HepG2 (cell line): Measurements from ENCODE around the gene LDLRAP1. TPM values are rescaled to one million over a fixed set of nuclear protein-coding genes. Genes with fewer than 3 reads are reported as not detected.

ENCODE experiments used
- ATAC-seq: fragments of 200-7000 bp; cut with Tn5 transposase; 3 replicates; pipeline ENCODE4 v1.9.1; 2020; ENCODE audit warnings: mild to moderate bottlenecking, moderate library complexity
- BruUV-seq: library from RNA; stranded (reverse); fragments of 400-500 nt; replicated peaks from 2 replicates; lab custom pipeline; 2021; lab: Mats Ljungman, UMichigan
- CTCF ChIA-PET: fragments of 300-600 bp; formaldehyde crosslinking; extraction: SDS; loops from one replicate; lab custom pipeline; 2021; ENCODE audit warnings: low total read pairs, inconsistent platforms, low intra/inter-chr PET ratio; lab: Yijun Ruan, JAX
- POLR2A ChIA-PET: fragments of 350-600 bp; sonication (Branson Sonifier 250); formaldehyde crosslinking; loops from one replicate; lab custom pipeline; 2020; ENCODE audit warnings: antibody characterized with exemption, inconsistent platforms; lab: Yijun Ruan, JAX
- DNase-seq: peaks from one replicate; pipeline ENCODE4 v3.0.0-alpha.2; 2015; ENCODE audit warnings: low spot score
- FAIRE-seq: peaks from 3 replicates; lab custom pipeline; 2011; peaks lifted over from hg19 to GRCh38; lab: Jason Lieb, UNC
- H2AFZ ChIP-seq: one replicate; pipeline ENCODE4 v1.6.1; 2011; ENCODE audit warnings: low read length, inconsistent platforms
- H3K27ac ChIP-seq: fragments of 300-600 bp; 3 replicates; pipeline ENCODE4 v1.8.0; 2011; ENCODE audit warnings: mixed run types, mild to moderate bottlenecking, mixed read lengths, low read length, inconsistent platforms; ENCODE audit not compliant: insufficient read depth; ENCODE audit errors: extremely low read length
- H3K27me3 ChIP-seq, 2 experiments: fragments of 200-600 bp in 1 of 2; 2 replicates in 1 of 2; 3 replicates in 1 of 2; pipeline versions ENCODE4 v1.6.0 to v1.8.0; 2011; ENCODE audit warnings: low read length in 2 of 2, mild to moderate bottlenecking in 2 of 2, moderate library complexity in 2 of 2, inconsistent platforms in 1 of 2; ENCODE audit not compliant: insufficient read depth in 2 of 2, control insufficient read depth in 1 of 2
- H3K36me3 ChIP-seq, 2 experiments: fragments of 200-600 bp in 1 of 2; replicated peaks in 1 of 2; 2 replicates in 1 of 2; 3 replicates in 1 of 2; pipeline versions ENCODE4 v1.5.1 to v1.8.0; 2011; ENCODE audit warnings: low read length in 2 of 2, inconsistent platforms in 1 of 2; ENCODE audit not compliant: insufficient read depth in 2 of 2, control insufficient read depth in 1 of 2
- H3K4me1 ChIP-seq: 2 replicates; pipeline ENCODE4 v1.5.1; 2012; ENCODE audit warnings: low read length, inconsistent platforms; ENCODE audit not compliant: insufficient read depth
- H3K4me2 ChIP-seq: 2 replicates; pipeline ENCODE4 v1.6.0; 2011; ENCODE audit warnings: low read depth, low read length, inconsistent platforms
- H3K4me3 ChIP-seq, 3 experiments: fragments of 200-600 bp in 1 of 3; sonication (generic), shearing (Covaris generic) in 1 of 3; replicated peaks in 1 of 3; 2 replicates each; pipeline ENCODE4 v1.5.1; 2011 to 2016; ENCODE audit warnings: low read length in 3 of 3, inconsistent platforms in 2 of 3, low read depth in 2 of 3, mild to moderate bottlenecking in 2 of 3, control low read depth in 1 of 3, mixed read lengths in 1 of 3; ENCODE audit not compliant: insufficient read depth in 1 of 3
- H3K79me2 ChIP-seq: one replicate; pipeline ENCODE4 v1.6.1; 2011; ENCODE audit warnings: low read length, inconsistent platforms; ENCODE audit not compliant: insufficient read depth
- H3K9ac ChIP-seq: 2 replicates; pipeline ENCODE4 v1.6.0; 2011; ENCODE audit warnings: mild to moderate bottlenecking, low read depth, low read length, inconsistent platforms; ENCODE audit not compliant: insufficient read depth
- H3K9me3 ChIP-seq: 2 replicates; pipeline ENCODE4 v1.5.1; 2012; ENCODE audit warnings: mild to moderate bottlenecking, low read length
- H4K20me1 ChIP-seq: 2 replicates; pipeline ENCODE4 v1.6.0; 2011; ENCODE audit warnings: inconsistent platforms, mild to moderate bottlenecking, low read length, moderate library complexity; ENCODE audit not compliant: insufficient read depth
- CREM ChIP-seq, 2 experiments: sonication (generic) in 1 of 2; formaldehyde crosslinking in 1 of 2; IDR thresholded peaks; 2 replicates each; pipeline versions ENCODE4 v1.4.0 to v1.6.1; 2016 to 2020; ENCODE audit warnings: antibody characterized with exemption in 1 of 2, mild to moderate bottlenecking in 1 of 2, missing genetic modification reagents in 1 of 2
- KDM4B ChIP-seq: sonication (generic); formaldehyde crosslinking; IDR thresholded peaks from 2 replicates; pipeline ENCODE4 v1.4.0; 2020; ENCODE audit warnings: missing genetic modification reagents
- RFX3 ChIP-seq: IDR thresholded peaks from 2 replicates; pipeline ENCODE4 v1.6.1; 2016; ENCODE audit warnings: missing biosample characterization, missing genetic modification reagents
- ZKSCAN8 ChIP-seq: IDR thresholded peaks from 2 replicates; pipeline ENCODE4 v1.6.1; 2016; ENCODE audit warnings: borderline replicate concordance, missing genetic modification reagents, missing compliant biosample characterization
- ZNF12 ChIP-seq: sonication (generic); formaldehyde crosslinking; IDR thresholded peaks from 2 replicates; pipeline ENCODE4 v1.5.0; 2020; ENCODE audit warnings: missing genetic modification reagents
- ZNF275 ChIP-seq: sonication (generic); formaldehyde crosslinking; IDR thresholded peaks from 2 replicates; pipeline ENCODE4 v1.8.0; 2022; ENCODE audit warnings: missing genetic modification reagents, mild to moderate bottlenecking, inconsistent platforms, borderline replicate concordance
- ZNF546 ChIP-seq: sonication (generic); formaldehyde crosslinking; conservative IDR thresholded peaks from 2 replicates; pipeline ENCODE4 v1.8.1; 2023; ENCODE audit warnings: mild to moderate bottlenecking, missing genetic modification reagents
- ZNF792 ChIP-seq: IDR thresholded peaks from 2 replicates; pipeline ENCODE4 v1.6.1; 2016
- ZNF850 ChIP-seq: sonication (generic); formaldehyde crosslinking; conservative IDR thresholded peaks from 2 replicates; pipeline ENCODE4 v1.9.0; 2021; ENCODE audit warnings: mild to moderate bottlenecking, missing genetic modification reagents
- WGBS: methylation state at CpG from one replicate; pipeline ENCODE4 v1.1.6; 2017; ENCODE audit warnings: low lambda C conversion rate; 5-methylcytosine and 5-hydroxymethylcytosine counted together
- in situ Hi-C: cut with HindIII; loops from 2 replicates; pipeline ENCODE4 v1.10.0; 2017; ENCODE audit warnings: low pct_unique_long_range_greater_than_20kb; ENCODE audit not compliant: extremely low pct_ligation_motif_present
- intact Hi-C: fragments of 100-400 bp; cut with micrococcal nuclease; formaldehyde crosslinking; loops from one replicate; pipeline ENCODE4 v1.10.0; 2022; ENCODE audit not compliant: unreplicated experiment
- polyA plus RNA-seq, 8 experiments: library from polyadenylated mRNA; depleted of rRNA in 3 of 8; stranded (reverse) in 7 of 8; unstranded in 1 of 8; fragments of >200 nt; fragmentation: Illumina TruSeq in 4 of 8; extraction: Trizol in 4 of 8; gene quantifications; 2 replicates each; pipeline versions ENCODE4 v1.2.1 to v1.2.3, GENCODE V29; 2011 to 2016; ENCODE audit warnings: low read depth in 4 of 8, missing spikeins in 1 of 8, mixed read lengths in 1 of 8; ENCODE audit not compliant: insufficient read depth in 1 of 8
- total RNA-seq, 5 experiments: library from RNA; depleted of rRNA; stranded (reverse); fragments of >200 nt; fragmentation: Illumina TruSeq; extraction: Trizol; gene quantifications; 2 replicates each; pipeline ENCODE4 v1.2.3, GENCODE V29; 2016; ENCODE audit warnings: low read depth in 1 of 5
- TF ChIP-seq, protein P1 (sequence below): sonication (generic); formaldehyde crosslinking; IDR thresholded peaks from 2 replicates; pipeline ENCODE4 v1.4.0; 2020; ENCODE audit warnings: missing genetic modification reagents
- TF ChIP-seq, protein P2 (sequence below): IDR thresholded peaks from 2 replicates; pipeline ENCODE4 v1.6.1; 2016

The LDLRAP1 gene
- total and polyA plus RNA-seq, 2 of the 13 experiments (the other 11 are each of a cell fraction or from before 2014, with no cell fraction given) = 7.2 to 12.1 TPM

DNA sequence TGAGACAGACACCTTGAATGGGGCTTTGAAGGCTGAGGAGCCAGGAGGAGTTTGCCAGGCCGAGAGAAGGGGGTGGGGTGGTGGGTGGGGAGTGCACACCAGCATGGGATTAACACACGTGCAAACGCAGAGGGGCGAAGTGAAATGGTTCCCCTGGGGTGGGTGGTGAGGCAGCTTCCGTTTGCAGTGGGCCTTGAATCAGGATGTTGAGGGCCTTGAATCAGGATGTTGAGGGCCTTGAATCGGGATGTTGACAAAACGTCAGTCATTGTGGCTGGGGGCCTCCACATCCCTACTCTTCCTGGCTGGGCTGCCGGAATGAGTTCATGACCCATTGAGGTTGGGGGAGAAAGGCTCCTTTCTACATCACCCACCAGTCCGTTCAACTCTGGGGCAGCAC lies 16.6 kb downstream of the LDLRAP1 start:
- peaks cover 4 to 6% of the 10 kb centered on the region in 2 experiments; a peak in 4 of 5 replicates for H3K36me3 ChIP-seq
- H3K27ac ChIP-seq = no peak overlapping the region
- in situ Hi-C loops = no loop called here
- no peaks in the 10 kb centered on the region for H3K79me2 ChIP-seq
- peaks cover 13% of the 10 kb centered on the region for H3K4me1 ChIP-seq
- ChIA-PET POLR2A (no interaction called here), CTCF (no interaction called here)
- H3K9me3 ChIP-seq = no peaks in the 10 kb centered on the region
- no peaks in the 10 kb centered on the region for H3K27me3 ChIP-seq
- BruUV-seq = no TSS peak
- no peak overlapping the region for H3K4me3 ChIP-seq
- no peak overlapping the region for H3K9ac ChIP-seq
- TF ChIP-seq ZNF546 (CRISPR knock-in tag) (no peak), ZNF275 (CRISPR knock-in tag) (no peak)
- TF ChIP-seq, all 625 proteins: peak for 0
- intact Hi-C loops = no loop called here
- ATAC-seq = no peak
- no peak for DNase-seq
- 93% methylated on average over 9 of the region's 9 CpGs for WGBS
- Histone ChIP-seq H2AFZ (no peak overlapping the region), H4K20me1 (no peaks in the 10 kb centered on the region), H3K4me2 (no peak overlapping the region)
- FAIRE-seq = no peak

DNA sequence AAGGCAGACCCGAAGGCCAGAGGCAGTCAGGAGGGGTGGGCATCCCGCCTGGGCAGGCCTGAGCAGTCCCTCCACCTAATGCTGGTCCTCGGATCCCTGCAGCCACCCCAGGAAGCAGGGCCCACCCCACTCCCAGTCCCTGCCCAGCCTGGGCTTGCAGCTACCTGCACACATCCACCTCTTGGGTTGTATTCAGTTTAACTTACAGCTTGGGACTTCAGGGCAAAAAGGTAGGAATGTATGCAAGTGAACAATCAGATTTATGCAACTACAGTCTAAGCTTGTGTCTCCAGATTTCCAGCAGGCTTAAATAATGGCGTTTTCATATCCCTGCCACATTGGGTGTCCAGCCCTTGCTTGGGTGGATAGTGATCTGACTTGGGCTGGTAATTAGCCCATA lies 17.4 kb downstream of the LDLRAP1 start:
- no peak overlapping the region for H2AFZ ChIP-seq
- H4K20me1 ChIP-seq = no peaks in the 10 kb centered on the region
- H3K79me2 ChIP-seq = no peaks in the 10 kb centered on the region
- ChIA-PET POLR2A (no interaction called here), CTCF (no interaction called here)
- TF ChIP-seq KDM4B (CRISPR knock-in tag) = no peak
- TF ChIP-seq ZNF850 (CRISPR knock-in tag) = no peak
- no peak for TF ChIP-seq RFX3
- no peak for TF ChIP-seq CREM (IDR thresholded peaks at IDR 0.05)
- TF ChIP-seq CREM (CRISPR knock-in tag; IDR thresholded peaks at IDR 0.05) = no peak
- TF ChIP-seq, protein P1, sequence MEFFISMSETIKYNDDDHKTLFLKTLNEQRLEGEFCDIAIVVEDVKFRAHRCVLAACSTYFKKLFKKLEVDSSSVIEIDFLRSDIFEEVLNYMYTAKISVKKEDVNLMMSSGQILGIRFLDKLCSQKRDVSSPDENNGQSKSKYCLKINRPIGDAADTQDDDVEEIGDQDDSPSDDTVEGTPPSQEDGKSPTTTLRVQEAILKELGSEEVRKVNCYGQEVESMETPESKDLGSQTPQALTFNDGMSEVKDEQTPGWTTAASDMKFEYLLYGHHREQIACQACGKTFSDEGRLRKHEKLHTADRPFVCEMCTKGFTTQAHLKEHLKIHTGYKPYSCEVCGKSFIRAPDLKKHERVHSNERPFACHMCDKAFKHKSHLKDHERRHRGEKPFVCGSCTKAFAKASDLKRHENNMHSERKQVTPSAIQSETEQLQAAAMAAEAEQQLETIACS (CRISPR knock-in tag) = no peak
- TF ChIP-seq ZNF792 (CRISPR knock-in tag) = no peak
- no peak for TF ChIP-seq ZKSCAN8 (CRISPR knock-in tag)
- TF ChIP-seq, protein P2, sequence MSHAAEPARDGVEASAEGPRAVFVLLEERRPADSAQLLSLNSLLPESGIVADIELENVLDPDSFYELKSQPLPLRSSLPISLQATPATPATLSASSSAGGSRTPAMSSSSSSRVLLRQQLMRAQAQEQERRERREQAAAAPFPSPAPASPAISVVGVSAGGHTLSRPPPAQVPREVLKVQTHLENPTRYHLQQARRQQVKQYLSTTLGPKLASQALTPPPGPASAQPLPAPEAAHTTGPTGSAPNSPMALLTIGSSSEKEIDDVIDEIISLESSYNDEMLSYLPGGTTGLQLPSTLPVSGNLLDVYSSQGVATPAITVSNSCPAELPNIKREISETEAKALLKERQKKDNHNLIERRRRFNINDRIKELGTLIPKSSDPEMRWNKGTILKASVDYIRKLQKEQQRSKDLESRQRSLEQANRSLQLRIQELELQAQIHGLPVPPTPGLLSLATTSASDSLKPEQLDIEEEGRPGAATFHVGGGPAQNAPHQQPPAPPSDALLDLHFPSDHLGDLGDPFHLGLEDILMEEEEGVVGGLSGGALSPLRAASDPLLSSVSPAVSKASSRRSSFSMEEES (CRISPR knock-in tag) = no peak
- no peak for TF ChIP-seq ZNF12 (CRISPR knock-in tag)
- peaks cover 4 to 6% of the 10 kb centered on the region in 2 experiments; a peak in 3 of 5 replicates for H3K36me3 ChIP-seq
- no TSS peak for BruUV-seq
- H3K27ac ChIP-seq = no peak overlapping the region
- no peaks in the 10 kb centered on the region for H3K27me3 ChIP-seq
- DNase-seq (no peak), FAIRE-seq (no peak), ATAC-seq (no peak)
- 92% methylated on average over 2 of the region's 4 CpGs for WGBS
- intact Hi-C loops (no loop called here), in situ Hi-C loops (no loop called here)
- no peak overlapping the region for H3K9ac ChIP-seq
- H3K9me3 ChIP-seq = no peaks in the 10 kb centered on the region
- peaks cover 13% of the 10 kb centered on the region for H3K4me1 ChIP-seq
- no peak overlapping the region for H3K4me3 ChIP-seq
- H3K4me2 ChIP-seq = no peak overlapping the region
